ENCODE data around the gene RABL2A.
"Not testable (repeated sequence)": the region's sequence is repeated elsewhere in the genome, so short reads cannot be mapped to it uniquely, and the experiment has no call there.

RABL2A gene

GRCh38 chr2:113635358-113635757 is 8.3 kb downstream of the RABL2A start:
- H2AFZ ChIP-seq (ENCODE audit: low read length); DNase-seq; H3K4me3 ChIP-seq (ENCODE audit: low read length); H3K27ac ChIP-seq (ENCODE audit: low read length); H3K9me3 ChIP-seq (replicated peaks; ENCODE audit: insufficient read depth, low read length); H3K4me1 ChIP-seq (ENCODE audit: low read length); H3K9ac ChIP-seq (ENCODE audit: low read length); H3K36me3 ChIP-seq (replicated peaks; ENCODE audit: insufficient read depth, low read length); H3K27me3 ChIP-seq (replicated peaks; ENCODE audit: insufficient read depth, low read length); H3K4me2 ChIP-seq (ENCODE audit: low read depth, low read length); H4K20me1 ChIP-seq (ENCODE audit: insufficient read depth, low read length); H3F3A ChIP-seq (ENCODE audit: insufficient read depth, low read length); H3K9me2 ChIP-seq (replicated peaks; ENCODE audit: insufficient read depth, low read length); H3K79me2 ChIP-seq (ENCODE audit: low read length): not testable (repeated sequence)

- H3K4me1 ChIP-seq (ENCODE audit: low read length); H3K9me3 ChIP-seq (replicated peaks; ENCODE audit: insufficient read depth, low read length); H3K4me3 ChIP-seq (ENCODE audit: low read length); H3K27me3 ChIP-seq (replicated peaks; ENCODE audit: insufficient read depth, low read length); H3K36me3 ChIP-seq (replicated peaks; ENCODE audit: insufficient read depth, low read length); H2AFZ ChIP-seq (ENCODE audit: low read length); DNase-seq; H3F3A ChIP-seq (ENCODE audit: insufficient read depth, low read length); H3K27ac ChIP-seq (ENCODE audit: low read length); H3K9me2 ChIP-seq (replicated peaks; ENCODE audit: insufficient read depth, low read length); H3K79me2 ChIP-seq (ENCODE audit: low read length); H3K4me2 ChIP-seq (ENCODE audit: low read depth, low read length); H3K9ac ChIP-seq (ENCODE audit: low read length); H4K20me1 ChIP-seq (ENCODE audit: insufficient read depth, low read length): not testable (repeated sequence)
These were observed 9.2 kb downstream of the RABL2A start for GRCh38 chr2:113636226-113636625.

GRCh38 chr2:113638084-113638483 is 11.0 kb downstream of the RABL2A start:
- not testable (repeated sequence) for H4K20me1 ChIP-seq (ENCODE audit: insufficient read depth, low read length)

GRCh38 chr2:113646217-113646616 is 19.2 kb downstream of the RABL2A start:
- not testable (repeated sequence) for H4K20me1 ChIP-seq (ENCODE audit: insufficient read depth, low read length); DNase-seq; H3K4me1 ChIP-seq (ENCODE audit: low read length); H3K4me3 ChIP-seq (ENCODE audit: low read length); H3K27ac ChIP-seq (ENCODE audit: low read length); H3K9me2 ChIP-seq (replicated peaks; ENCODE audit: insufficient read depth, low read length); H3K9me3 ChIP-seq (replicated peaks; ENCODE audit: insufficient read depth, low read length); H3K4me2 ChIP-seq (ENCODE audit: low read depth, low read length); H3K9ac ChIP-seq (ENCODE audit: low read length); H3K79me2 ChIP-seq (ENCODE audit: low read length); H3K27me3 ChIP-seq (replicated peaks; ENCODE audit: insufficient read depth, low read length); H2AFZ ChIP-seq (ENCODE audit: low read length); H3K36me3 ChIP-seq (replicated peaks; ENCODE audit: insufficient read depth, low read length); H3F3A ChIP-seq (ENCODE audit: insufficient read depth, low read length)

More at GRCh38 chr2:113638084-113638483, 11.0 kb downstream of the RABL2A start:
- H3K9me3 ChIP-seq (replicated peaks; ENCODE audit: insufficient read depth, low read length); H3K4me3 ChIP-seq (ENCODE audit: low read length); H3K4me1 ChIP-seq (ENCODE audit: low read length); H3K27ac ChIP-seq (ENCODE audit: low read length); H3K27me3 ChIP-seq (replicated peaks; ENCODE audit: insufficient read depth, low read length); H3K4me2 ChIP-seq (ENCODE audit: low read depth, low read length); H3F3A ChIP-seq (ENCODE audit: insufficient read depth, low read length); H3K36me3 ChIP-seq (replicated peaks; ENCODE audit: insufficient read depth, low read length); H3K9ac ChIP-seq (ENCODE audit: low read length); H3K79me2 ChIP-seq (ENCODE audit: low read length); DNase-seq; H3K9me2 ChIP-seq (replicated peaks; ENCODE audit: insufficient read depth, low read length); H2AFZ ChIP-seq (ENCODE audit: low read length): not testable (repeated sequence)

DNA sequence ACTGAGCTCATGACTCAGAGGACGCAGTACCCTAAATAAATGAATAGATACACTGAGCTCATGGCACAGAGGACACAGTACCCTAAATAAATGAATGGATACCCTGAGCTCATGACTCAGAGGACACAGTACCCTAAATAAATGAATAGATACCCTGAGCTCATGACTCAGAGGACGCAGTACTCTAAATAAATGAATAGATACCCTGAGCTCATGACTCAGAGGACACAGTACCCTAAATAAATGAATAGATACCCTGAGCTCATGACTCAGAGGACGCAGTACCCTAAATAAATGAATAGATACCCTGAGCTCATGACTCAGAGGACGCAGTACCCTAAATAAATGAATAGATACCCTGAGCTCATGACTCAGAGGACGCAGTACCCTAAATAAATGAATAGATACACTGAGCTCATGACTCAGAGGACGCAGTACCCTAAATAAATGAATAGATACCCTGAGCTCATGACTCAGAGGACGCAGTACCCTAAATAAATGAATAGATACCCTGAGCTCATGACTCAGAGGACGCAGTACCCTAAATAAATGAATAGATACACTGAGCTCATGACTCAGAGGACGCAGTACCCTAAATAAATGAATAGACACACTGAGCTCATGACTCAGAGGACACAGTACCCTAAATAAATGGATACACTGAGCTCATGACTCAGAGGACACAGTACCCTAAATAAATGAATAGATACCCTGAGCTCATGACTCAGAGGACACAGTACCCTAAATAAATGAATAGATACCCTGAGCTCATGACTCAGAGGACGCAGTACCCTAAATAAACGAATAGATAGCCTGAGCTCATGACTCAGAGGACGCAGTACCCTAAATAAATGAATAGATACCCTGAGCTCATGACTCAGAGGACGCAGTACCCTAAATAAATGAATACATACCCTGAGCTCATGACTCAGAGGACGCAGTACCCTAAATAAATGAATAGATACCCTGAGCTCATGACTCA is 24.1 kb downstream of the RABL2A start:
- not testable (repeated sequence) for H3K4me3 ChIP-seq (ENCODE audit: low read length); H3K9ac ChIP-seq (ENCODE audit: low read length); H3K79me2 ChIP-seq (ENCODE audit: low read length); DNase-seq; H3K27ac ChIP-seq (ENCODE audit: low read length); H3K4me2 ChIP-seq (ENCODE audit: low read depth, low read length); H3K9me2 ChIP-seq (replicated peaks; ENCODE audit: insufficient read depth, low read length); H3K9me3 ChIP-seq (replicated peaks; ENCODE audit: insufficient read depth, low read length); H2AFZ ChIP-seq (ENCODE audit: low read length); H4K20me1 ChIP-seq (ENCODE audit: insufficient read depth, low read length); H3F3A ChIP-seq (ENCODE audit: insufficient read depth, low read length); H3K36me3 ChIP-seq (replicated peaks; ENCODE audit: insufficient read depth, low read length); H3K27me3 ChIP-seq (replicated peaks; ENCODE audit: insufficient read depth, low read length); H3K4me1 ChIP-seq (ENCODE audit: low read length)

GRCh38 chr2:113652599-113652998 is 25.5 kb downstream of the RABL2A start:
- not testable (repeated sequence) for DNase-seq; H3K4me2 ChIP-seq (ENCODE audit: low read depth, low read length); H3K36me3 ChIP-seq (replicated peaks; ENCODE audit: insufficient read depth, low read length); H3K4me3 ChIP-seq (ENCODE audit: low read length); H3K79me2 ChIP-seq (ENCODE audit: low read length); H3K9me2 ChIP-seq (replicated peaks; ENCODE audit: insufficient read depth, low read length); H3K27me3 ChIP-seq (replicated peaks; ENCODE audit: insufficient read depth, low read length); H4K20me1 ChIP-seq (ENCODE audit: insufficient read depth, low read length); H3F3A ChIP-seq (ENCODE audit: insufficient read depth, low read length); H3K27ac ChIP-seq (ENCODE audit: low read length); H3K9ac ChIP-seq (ENCODE audit: low read length); H3K9me3 ChIP-seq (replicated peaks; ENCODE audit: insufficient read depth, low read length); H2AFZ ChIP-seq (ENCODE audit: low read length); H3K4me1 ChIP-seq (ENCODE audit: low read length)

DNA sequence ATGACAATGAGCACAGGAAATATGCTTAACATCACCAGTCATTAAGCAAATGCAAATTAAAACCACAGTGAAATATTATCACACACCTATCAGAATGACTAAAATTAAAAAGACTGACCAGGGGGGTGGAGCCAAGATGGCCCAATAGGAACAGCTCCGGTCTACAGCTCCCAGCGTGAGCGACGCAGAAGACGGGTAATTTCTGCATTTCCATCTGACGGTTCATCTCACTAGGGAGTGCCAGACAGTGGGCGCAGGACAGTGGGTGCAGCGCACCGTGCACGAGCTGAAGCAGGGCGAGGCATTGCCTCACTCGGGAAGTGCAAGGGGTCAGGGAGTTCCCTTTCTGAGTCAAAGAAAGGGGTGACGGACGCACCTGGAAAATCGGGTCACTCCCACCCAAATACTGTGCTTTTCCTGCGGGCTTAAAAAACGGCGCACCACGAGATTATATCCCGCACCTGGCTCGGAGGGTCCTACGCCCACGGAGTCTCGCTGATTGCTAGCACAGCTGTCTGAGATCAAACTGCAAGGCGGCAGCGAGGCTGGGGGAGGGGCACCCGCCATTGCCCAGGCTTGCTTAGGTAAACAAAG is 29.1 kb downstream of the RABL2A start:
- not testable (repeated sequence) for H3K9ac ChIP-seq (ENCODE audit: low read length); H3F3A ChIP-seq (ENCODE audit: insufficient read depth, low read length); H3K4me1 ChIP-seq (ENCODE audit: low read length); H3K9me3 ChIP-seq (replicated peaks; ENCODE audit: insufficient read depth, low read length); H3K36me3 ChIP-seq (replicated peaks; ENCODE audit: insufficient read depth, low read length); H3K4me3 ChIP-seq (ENCODE audit: low read length); H2AFZ ChIP-seq (ENCODE audit: low read length); H4K20me1 ChIP-seq (ENCODE audit: insufficient read depth, low read length); H3K9me2 ChIP-seq (replicated peaks; ENCODE audit: insufficient read depth, low read length); H3K27me3 ChIP-seq (replicated peaks; ENCODE audit: insufficient read depth, low read length); H3K79me2 ChIP-seq (ENCODE audit: low read length)
- H3K27ac ChIP-seq (ENCODE audit: low read length), result peak overlapping the region; percentile 29; the same call in 1 of the 2 replicates
- H3K4me2 ChIP-seq (ENCODE audit: low read depth, low read length), result peak overlapping the region; percentile 34; the same call in 1 of the 2 replicates
- peak; percentile 57 for DNase-seq

GRCh38 chr2:113657735-113658134 is 30.7 kb downstream of the RABL2A start:
- not testable (repeated sequence) for H3K4me2 ChIP-seq (ENCODE audit: low read depth, low read length); H3K27me3 ChIP-seq (replicated peaks; ENCODE audit: insufficient read depth, low read length); H3K4me3 ChIP-seq (ENCODE audit: low read length)

More at GRCh38 chr2:113657735-113658134, 30.7 kb downstream of the RABL2A start:
- H3F3A ChIP-seq (ENCODE audit: insufficient read depth, low read length); DNase-seq; H3K36me3 ChIP-seq (replicated peaks; ENCODE audit: insufficient read depth, low read length); H3K9ac ChIP-seq (ENCODE audit: low read length); H3K27ac ChIP-seq (ENCODE audit: low read length); H3K9me2 ChIP-seq (replicated peaks; ENCODE audit: insufficient read depth, low read length); H3K79me2 ChIP-seq (ENCODE audit: low read length); H4K20me1 ChIP-seq (ENCODE audit: insufficient read depth, low read length); H3K9me3 ChIP-seq (replicated peaks; ENCODE audit: insufficient read depth, low read length); H3K4me1 ChIP-seq (ENCODE audit: low read length); H2AFZ ChIP-seq (ENCODE audit: low read length): not testable (repeated sequence)
